Effector CD8-positive, alpha-beta T cell (primary cell): Measurements from ENCODE around the gene NOXA1.
"Not testable (repeated sequence)": the region's sequence is repeated elsewhere in the genome, so short reads cannot be mapped to it uniquely, and the experiment has no call there.

Source experiments
- DNase-seq: peaks from one replicate; lab custom pipeline; 2025; lab: John Stamatoyannopoulos, UW

Gene NOXA1

DNA sequence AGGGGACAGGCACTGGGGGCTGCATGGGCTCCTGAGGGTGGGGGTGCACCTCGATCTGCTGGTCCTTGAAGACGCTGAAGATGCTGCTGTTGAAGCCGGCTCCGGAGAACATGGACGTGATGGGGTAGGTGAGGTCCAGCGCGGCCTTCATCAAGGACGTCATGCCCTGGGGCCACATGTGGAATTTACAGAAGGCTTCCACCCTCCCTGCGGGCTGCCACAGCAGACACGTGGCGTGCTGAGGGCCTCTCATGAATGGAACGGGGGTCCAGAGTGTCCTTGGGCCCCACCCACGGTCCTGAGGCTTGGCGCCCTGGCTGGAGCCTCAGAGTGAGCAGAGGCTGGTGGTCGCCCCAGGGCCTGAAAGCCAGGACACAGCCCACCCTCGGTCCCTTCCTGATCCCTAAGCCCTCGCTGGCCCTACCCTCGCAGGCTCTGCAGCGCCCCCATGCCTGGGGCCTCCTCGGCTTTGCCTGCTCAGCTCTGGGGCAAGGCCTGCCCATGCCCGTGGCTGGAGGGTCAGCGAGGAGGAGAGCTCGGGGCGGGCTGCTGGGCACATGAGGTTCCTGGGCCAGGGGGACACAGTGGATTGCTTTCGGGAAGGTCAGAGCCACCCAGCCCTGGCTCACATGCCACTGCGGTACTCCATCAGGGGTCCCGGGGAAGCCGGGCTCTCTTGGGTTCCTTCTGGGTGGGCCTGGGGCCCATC lies 41.3 kb downstream of the NOXA1 start:
- DNase-seq, result no peak

DNA sequence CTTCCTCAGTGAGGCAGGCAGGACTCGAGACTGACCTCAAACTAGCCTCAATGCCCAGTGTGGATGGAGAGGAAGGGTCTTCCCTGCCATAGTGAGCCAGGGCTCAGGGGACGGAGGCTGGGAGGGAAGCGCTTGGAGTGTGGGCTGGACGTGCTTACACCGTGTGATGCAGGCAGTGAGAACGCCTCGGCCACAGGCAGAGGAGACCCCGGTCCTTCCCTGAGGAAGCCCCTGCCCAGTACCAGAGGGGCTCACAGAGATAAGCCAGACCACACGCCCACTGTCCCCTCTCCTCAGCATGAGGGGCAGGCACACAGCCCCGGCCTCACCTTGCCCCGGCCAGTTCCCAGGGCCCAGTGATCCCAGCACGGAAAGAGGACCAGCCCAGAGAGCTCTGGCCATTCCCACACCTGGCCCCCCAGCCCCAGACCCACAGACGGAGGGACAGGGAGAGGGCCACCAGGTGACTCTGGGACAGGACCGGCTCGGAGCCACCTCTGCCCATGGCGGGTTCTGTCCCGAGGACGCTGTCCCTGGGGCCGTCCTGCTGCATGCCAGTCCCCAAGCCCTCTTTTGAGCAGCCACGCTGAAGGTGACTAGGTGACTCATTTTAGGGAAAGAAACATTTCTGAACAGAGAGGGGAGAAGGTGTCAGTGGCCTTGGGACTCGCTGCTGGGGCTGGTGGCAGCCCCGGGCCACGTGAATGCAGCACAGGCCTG lies 42.0 kb downstream of the NOXA1 start:
- no peak for DNase-seq

DNA sequence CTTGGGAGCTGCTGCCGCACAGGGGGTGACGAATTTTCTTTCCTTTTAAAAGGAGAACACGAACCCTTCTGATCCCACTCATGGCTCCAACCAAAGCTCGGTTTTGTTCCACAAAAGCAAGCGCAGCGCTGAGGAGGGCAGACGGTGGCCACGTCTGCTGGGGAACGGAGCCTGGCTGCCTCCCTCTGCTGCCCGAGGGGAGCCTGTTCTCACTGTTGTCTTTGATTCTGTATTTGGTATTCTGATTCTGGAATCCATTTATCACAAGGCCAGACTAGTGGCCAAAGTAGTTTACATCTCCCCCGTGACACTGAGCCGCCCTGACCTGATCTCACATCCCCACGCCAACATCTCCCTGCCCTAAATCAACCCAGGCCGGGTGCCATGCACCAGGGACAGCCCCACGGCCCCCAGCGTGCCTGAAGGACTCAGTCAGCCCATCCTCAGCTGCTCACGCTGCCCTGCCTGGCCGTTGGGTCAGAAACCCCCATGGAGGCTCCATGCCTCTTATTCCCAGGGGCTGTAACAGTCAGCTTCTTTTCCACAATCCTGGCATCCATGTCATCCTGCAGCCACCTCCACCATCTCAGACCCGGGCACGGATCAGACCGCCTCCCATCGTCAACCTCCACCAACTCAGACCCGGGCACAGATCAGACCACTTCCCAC lies 42.7 kb downstream of the NOXA1 start:
- no peak for DNase-seq

DNA sequence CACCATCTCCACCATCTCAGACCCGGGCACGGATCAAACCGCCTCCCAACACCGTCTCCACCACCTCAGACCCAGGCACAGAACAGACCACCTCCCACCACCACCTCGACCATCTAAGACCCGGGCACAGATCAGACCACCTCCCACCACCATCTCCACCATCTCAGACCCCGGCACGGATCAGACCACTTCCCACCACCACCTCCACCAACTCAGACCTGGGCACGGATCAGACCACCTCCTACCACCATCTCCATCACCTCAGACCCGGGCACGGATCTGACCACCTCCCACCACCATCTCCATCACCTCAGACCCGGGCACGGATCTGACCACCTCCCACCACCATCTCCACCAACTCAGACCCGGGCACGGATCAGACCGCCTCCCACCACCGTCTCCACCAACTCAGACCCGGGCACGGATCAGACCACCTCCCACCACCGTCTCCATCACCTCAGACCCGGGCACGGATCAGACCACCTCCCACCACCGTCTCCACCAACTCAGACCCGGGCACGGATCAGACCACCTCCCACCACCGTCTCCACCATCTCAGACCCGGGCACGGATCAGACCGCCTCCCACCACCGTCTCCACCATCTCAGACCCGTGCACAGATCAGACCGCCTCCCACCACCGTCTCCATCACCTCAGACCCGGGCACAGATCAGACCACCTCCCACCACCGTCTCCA lies 43.3 kb downstream of the NOXA1 start:
- not testable (repeated sequence) for DNase-seq

DNA sequence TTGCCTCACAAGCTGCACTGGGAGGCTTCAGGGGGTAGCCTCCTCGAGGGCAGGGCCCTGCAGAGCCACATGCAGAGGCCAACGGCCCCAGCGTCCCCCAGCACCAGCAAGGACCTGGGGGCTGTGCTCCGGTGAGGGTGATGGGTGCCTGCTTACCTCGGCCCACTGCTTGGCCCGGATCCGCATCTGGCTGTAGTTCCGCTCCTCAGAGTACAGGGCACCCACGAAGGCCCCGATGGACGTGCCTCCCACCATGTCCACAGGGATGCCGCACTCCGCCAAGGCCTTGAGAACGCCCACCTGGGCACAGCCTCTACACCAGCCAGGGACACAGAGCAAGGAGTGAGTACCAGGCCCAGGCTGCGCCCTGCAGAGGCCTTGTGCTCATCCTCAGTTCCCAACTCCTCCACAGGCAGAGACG lies 44.0 kb downstream of the NOXA1 start:
- no peak for DNase-seq

DNA sequence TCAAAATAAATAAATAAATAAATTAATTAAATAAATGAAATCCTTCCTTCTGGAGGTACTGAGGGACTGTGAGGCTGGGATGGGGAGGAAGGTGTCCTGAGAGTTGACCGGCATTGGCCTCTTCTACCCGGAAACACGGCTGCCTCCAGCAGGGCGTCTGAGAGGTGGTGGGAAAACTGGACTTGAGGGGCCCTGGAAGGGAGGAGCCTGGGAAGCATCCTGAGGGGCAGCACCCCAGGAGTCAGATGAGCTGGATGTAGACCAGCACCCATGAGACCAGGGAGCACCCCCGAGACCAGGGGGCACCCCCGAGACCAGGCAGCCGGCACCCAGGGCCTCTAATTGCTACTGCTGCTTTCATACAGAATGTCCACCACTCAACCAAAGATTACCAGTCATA lies 44.7 kb downstream of the NOXA1 start:
- DNase-seq, result no peak

DNA sequence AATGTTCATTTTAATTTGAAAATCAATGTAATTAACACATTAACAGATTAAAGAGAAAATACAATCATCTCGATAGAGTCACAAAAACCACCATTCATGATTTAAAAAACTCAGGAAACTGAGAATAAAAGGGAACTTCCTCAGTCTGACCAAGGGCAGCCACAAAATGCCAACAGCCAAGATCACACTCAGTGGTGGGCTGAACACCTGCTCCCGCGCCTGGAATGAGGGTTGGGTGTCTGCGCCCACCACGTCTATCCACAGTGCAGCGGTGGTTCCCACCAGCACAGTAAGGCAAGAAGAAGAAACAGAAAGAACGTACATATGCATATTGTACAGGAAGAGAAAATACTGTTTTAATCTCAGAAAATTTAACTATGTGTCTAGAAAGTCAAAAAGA lies 47.6 kb downstream of the NOXA1 start:
- no peak for DNase-seq

DNA sequence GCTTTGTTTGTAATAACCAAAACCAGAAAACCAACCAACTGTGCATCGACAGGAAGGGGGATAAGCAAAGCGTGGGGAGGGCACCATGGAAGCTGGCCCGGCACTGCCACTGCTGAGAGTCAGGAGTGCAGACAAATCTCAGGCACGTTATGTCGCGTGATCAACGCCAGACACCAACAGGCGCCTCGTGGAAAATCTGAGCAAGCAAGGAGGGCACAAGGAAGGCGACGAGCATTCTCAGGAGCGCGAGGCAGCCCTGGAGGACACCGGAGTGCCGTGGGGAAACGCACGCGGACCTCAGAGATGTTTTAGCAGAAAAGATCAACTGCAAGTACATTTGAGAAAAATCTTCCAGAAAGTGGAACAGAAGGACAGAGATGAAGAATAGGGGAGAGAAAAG lies 51.1 kb downstream of the NOXA1 start:
- DNase-seq, result no peak

DNA sequence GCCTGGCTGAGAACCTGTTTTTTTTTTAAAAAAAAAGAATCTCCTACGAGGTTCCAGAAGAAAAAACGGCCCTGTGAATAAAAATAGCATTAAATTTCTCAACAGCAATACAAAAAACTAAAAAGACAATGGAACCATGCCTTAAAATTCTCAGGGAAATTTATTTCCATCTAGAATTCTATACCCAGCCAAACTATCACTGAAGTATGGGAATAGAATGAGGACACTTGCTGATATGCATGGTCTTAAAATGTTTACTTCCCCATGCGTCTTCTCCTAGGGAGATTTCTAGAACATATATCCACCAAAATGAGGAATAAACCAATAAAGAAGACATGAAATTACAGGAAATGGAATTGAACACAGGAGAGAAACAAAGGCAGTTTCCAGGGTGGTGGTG lies 52.5 kb downstream of the NOXA1 start:
- DNase-seq, result no peak

DNA sequence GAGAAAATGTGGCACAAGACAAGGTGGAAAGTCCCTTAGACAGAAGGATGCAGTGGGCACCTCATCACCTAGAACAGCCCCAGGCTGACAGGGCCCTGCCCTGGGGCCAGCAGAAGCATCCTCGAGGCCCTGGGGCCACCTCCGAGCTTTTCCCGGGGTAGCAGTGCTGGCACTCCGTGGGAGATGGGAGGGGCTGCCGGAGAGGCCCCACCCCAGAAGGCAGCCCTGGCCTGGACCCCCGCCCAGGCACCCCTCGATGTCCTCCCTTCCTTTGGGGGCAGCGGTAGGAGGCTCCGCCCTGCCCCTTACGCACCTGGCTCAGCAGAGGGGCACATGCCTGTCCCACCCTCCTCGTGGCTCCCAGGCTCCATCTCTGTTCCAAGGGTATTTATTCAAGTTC lies 53.7 kb downstream of the NOXA1 start:
- no peak for DNase-seq

DNA sequence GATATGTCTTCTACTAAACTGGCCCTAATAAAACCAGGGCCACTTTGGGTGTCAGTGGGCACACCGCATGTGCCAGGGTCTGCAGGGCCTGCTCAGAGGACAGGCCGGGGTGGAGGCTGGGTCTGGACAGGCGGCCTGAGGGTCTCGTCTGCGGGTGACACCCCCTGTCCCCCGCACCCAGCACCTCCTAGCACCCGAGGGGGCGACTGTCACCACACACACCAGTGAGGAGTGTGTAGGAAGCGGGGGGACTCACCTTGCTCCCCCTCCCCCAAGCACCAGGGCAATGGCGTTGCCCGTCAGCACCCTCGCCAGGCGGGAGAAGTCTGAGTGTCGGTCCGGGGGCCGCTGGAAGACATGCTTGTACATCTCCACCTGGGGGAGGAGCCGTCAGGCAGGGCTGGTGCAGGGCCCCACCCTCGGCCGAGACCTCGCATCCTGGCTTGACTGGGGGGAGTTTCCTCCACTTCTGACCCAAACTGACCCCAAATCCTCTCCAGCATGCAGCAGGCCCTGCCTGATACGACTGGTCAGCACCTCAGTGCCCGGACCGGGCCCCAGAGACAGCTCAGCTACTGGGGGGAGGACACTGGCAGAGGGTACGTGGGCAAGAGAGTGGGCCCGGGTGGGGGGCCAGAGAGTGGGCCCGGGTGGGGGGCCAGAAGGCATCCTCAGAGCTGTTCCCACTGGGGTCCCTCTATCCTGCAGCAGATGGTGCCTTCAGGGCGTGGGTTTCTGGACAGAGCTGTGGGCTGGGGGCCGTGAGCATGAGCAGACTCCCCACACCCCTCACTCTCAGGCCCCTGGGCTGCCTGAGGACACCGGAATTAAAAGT lies 54.8 kb downstream of the NOXA1 start:
- no peak for DNase-seq

DNA sequence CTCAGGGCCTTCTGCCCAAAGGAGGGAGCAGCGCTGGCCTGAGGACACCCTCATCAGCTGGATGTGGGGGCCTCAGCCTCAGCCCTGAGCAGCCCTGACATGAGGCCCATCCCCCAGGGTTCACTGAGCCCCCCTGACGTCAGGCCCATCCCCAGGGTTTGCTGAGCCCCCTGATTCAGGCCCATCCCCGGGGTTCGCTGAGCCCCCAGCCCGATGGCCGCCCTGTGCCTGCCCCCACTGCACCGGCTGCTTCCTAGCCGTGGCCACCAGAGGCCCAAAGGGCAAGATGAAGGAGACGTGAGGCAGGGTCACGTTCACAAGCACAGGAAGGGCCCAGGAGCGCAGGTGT lies 55.4 kb downstream of the NOXA1 start:
- DNase-seq, result no peak

DNA sequence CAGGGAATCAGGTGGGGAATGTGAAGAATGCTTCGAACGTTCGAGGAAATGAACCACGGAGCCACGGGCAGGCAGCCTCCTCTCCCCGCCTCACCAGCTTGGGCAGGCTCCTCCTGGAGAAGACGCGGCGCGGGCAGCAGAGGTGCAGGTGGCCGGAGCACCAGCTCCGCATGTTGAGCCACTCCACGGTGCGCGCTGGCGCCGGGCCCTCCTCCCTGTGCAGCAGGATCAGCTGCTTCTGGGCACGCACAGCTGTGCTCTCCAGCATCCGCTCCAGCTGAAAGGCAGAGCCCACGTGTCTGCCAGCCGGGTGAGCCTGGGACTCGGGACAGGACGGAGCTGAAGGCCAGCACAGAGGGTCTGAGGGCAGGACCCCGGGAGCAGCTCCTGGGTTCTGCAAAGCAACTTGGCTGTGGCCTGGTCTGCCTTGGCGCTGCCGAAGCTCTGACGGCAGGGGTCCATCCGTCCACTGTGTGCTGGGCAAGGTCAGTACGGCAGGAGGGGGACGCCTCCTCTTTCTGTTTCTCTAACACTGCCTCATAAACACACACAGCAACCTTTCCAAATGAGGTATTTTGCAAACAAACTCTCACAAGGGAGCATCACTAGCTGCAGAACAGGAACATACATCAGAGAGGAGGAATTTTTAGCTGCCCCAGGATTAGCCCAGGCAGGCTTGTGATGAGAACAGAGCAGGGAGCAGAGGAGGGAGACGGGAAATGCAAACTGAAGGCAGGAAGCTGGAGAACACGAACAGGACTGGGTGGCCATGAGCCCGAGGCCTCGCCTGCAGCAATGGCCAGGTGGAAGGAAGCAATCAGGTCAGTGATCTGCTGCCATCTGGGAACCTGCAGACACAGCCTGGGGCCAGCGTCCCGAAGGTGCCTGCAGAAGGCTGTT lies 56.0 kb downstream of the NOXA1 start:
- DNase-seq, result no peak

DNA sequence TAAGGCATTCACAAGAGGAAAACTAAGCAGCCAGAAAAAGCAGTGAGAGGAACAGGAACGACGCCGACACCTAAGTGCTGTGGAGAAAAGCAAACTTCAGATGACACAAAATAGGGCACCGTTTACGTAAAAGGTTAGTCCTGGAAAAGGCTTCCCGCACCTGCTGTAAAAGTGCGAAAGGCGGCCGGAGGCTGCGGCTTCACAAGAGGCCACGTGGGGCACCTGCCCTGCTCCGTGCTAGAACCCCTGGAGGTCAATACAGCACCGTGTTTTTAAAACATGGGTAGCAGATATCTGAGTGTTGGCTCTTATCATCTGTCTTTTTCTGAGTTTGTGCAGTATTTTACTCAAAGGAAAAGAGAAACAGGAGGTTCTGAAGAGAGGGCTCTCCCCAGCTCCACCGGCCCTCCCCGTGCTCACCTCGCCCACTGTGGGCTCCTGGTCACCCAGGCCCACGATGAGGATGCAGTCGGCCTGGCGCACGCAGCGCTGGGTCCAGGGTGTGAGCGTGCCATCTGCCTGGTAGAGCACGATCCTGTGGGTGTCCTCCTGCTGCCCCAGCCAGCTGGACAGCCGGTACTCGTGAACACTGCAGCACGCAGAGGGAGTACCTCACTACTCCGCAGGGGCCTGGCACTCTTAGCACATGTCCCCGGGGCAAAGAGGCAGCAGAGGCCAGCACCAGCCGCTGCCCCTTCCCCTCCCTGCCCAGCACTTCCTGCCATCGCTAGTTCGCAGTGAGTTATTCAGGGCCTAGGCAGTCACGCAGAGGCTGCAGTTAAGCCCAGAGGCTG lies 56.9 kb downstream of the NOXA1 start:
- DNase-seq, result no peak

DNA sequence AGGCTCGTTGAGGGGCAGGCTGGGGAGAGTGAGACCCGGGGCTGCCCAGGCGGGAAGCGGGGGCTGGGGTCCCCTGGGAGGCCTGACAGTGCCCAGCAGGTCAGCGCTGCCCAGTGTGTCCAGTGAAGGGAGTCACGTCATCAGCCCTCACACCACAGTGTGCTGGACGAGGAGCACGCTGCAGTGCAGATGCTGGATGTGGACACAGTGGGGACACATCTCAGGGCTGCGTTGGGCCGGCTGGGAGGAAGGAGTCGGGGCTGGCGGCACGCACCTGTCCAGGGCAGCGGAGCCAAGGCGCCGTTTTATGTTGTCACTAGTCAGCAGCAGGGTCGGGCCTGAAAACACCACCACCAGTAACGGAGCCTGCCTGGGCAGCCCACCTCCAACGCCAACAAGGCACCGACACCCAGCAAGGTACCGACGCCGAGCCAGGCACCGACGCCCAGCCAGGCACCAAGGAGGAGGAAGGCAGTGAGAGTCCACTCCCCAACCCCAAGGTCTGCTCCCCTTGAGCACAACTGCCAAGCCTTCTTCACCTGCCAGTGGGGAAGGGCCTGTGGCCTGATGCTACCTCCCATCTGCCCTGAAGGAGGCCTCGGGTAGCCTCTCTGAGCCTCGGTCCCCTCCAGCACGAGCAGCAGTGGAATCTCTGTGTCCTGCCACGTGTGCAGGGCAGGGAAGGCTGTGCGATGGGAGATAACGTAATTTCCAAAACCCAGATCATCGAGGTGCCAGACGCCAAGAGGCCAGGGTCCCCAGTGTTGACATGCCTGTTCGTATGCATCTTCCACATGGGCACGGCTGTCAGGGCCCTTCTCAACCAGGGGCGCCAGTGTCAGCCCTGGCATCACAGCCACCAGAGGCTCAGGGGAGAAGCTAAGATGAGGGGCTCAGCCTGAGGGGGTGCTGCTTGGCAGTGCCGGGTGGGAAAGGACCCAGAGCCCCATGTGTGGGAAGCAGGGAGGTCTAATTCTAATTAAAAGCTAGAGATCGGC lies 57.8 kb downstream of the NOXA1 start:
- no peak for DNase-seq

DNA sequence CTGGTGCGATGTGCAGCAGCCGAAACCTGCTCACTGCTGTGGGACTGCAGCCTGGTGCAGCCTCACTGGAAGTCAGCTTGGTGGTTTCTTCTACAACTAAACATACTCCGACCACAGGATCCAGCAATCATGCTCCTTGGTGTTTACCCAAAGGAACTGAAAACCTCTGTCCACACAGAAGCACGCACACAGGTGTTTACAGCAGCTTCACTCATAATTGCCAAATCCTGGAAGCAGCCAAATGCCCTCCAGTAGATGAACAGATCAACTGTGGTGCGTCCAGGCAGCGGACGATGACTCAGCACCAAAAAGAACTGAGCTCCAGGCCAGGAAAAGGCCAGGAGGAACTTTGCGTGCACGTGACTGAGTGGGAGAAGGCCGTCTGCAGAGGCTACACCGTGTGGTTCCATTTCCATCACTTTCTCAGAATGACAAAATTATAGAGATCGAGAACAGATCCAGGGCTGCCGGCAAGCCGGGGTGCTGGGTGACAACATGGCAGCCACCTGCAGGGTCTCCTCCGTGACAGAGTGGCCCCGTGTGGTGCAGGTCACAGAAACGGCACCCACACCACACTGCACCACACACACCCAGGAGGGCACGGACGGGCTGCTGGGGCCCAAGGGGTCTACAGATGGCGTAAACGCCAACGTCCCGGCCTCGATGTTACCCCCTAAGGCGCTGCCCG lies 59.0 kb downstream of the NOXA1 start:
- DNase-seq, result no peak
